Stimulated activated CD4-positive, alpha-beta T cell treated with anti-CD3 and anti-CD28 coated beads, TNF-alpha, amount 100 ng/mL, for 24 hours (primary cell): Measurements from ENCODE around the gene IKZF5.

Source experiments
- DNase-seq, 3 experiments: peaks; one replicate each; pipeline ENCODE4 v3.0.0-alpha.2; 2020; ENCODE audit warnings: low read depth in 3 of 3

Gene IKZF5

GRCh38 chr10:123016228-123016627 lies 7.6 kb upstream of the IKZF5 start:
- DNase-seq: no peak

DNA sequence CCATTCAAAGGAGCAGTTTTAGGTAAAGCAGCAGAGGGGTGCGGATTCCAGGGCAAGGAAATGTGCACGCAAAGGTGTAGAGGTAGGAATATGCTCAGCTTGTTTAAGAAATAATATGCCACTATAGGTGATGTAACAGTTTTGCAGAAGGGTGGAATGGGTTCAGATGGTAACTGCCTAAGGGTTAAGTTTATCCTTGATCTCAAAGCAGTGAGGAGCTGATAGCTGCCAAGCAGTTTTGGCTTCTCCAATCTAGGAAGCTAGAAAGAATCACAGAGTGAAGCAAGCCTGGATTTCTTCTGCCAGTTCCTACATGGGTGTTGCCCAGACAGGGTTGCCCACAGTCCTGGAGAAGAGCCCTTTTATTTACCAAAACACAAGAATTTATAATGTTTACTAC lies 6.2 kb upstream of the IKZF5 start:
- no peak for DNase-seq

DNA sequence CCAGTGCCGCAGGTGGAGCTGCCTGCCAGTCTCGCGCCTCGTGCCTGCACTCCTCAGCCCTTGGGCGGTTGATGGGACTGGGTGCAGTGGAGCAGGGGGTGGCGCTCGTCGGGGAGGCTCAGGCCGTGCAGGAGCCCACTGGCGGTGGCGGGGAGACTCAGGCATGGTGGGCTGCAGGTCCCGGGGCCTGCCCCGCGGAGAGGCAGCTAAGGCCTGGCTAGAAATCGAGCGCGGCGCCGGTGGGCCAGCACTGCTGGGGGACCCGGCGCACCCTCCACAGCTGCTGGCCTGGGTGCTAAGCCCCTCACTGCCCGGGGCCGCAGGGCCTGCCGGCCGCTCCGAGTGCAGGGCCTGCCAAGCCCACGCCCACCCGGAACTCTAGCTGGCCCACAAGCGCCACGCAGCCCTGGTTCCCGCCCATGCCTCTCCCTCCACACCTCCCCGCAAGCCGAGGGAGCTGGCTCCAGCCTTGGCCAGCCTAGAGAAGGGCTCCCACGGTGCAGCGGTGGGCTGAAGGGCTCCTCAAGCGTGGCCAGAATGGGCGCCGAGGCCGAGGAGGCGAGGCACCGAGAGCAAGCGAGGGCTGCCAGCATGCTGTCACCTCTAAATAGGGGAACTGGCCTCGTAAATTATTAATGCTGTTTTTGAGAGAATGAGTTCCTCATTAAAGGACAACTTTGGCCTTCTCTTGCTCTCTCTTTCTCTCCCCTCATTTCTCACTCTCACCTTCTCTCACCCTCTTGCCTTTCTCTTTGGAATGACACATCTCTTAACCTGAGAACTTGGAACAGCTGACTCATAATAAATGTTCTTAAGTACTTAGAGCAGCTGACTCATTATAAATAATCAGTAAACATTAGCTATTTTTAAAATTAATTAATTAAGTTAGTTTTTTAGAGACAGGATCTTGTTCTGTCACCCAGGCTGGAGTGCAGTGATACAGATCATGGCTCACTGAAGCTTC lies 5.1 kb upstream of the IKZF5 start:
- DNase-seq: no peak

- no peak for DNase-seq
These were observed 3.4 kb upstream of the IKZF5 start for GRCh38 chr10:123011987-123012386.

GRCh38 chr10:123009105-123009820 lies 668 bp upstream of the IKZF5 start:
- no peak for DNase-seq

DNA sequence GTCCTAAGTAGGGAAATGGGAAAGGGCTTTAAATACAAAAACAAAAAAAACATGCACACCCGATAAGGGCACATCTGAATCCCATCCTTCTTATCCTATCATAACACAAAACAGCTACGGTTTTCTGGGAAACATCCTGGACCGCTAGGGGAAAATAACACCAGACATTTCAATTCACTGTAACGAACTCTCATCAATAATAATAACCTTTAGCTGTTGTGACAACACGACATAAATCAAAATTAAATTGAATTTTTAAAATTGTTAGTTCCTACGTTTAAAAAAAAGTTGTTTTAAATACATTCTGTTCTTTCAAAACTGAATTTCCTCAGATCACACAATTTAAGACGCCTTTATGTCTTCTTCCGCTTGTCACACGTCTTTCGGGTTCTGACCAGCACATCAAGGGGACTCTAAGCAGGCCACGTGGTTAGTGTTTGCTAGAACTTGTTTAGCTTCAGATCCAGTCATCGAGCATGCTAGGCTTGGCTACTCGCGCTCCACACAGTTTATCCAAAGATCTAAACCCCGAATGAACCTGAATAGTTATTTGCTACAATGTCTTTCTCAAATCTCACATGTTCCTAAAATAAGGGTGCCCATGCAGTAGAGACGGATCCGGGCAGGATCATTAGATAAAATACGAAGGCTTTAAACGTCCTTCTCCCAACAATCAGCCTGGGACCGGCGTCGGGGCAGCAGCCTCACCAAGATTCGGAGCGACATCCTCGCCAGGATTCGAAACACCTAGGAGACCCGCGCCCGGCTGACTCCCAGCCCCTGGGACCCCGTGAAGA lies 839 bp downstream of the IKZF5 start:
- peak in 2 of 3 experiments; percentile 11 to 20 for DNase-seq

- DNase-seq: no peak
These were observed 4.3 kb downstream of the IKZF5 start for GRCh38 chr10:123004298-123004697.

DNA sequence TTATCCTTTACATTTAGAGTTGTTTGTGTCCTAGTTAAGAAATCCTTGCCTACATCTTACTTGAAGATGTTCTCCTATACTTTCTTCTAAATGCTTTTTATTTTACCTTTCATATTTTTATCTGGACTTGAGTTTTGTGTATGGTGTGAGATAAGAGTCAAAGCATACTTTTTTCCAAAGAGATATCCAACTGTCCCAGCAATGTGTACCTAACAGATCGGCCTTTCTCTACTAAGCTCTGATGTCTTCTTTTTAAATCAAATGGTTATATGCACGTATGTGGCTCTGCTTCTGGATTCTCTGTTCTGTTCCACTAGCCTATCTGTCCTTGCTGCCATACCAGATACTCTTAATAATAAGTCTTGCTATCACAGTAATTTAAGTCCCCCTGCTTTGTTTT lies 7.2 kb downstream of the IKZF5 start:
- no peak for DNase-seq

DNA sequence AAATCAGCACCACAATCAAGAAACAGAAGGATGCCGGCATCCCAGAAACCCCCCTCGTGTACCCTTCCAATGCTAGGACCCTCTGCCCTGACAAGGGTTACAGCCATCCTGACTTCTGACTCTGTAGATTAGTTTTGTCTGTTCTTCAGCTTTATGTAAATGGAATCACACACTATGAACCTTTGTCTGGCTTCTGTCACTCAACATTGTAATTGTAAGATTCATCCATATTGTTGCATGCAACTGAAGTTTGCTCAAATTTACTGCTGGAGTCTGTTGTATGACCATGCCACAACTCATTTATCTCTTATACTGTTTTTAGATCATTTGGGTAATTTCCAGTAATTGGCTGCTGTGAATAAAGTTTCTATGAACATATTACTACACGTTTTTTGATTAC lies 8.4 kb downstream of the IKZF5 start:
- DNase-seq: no peak

DNA sequence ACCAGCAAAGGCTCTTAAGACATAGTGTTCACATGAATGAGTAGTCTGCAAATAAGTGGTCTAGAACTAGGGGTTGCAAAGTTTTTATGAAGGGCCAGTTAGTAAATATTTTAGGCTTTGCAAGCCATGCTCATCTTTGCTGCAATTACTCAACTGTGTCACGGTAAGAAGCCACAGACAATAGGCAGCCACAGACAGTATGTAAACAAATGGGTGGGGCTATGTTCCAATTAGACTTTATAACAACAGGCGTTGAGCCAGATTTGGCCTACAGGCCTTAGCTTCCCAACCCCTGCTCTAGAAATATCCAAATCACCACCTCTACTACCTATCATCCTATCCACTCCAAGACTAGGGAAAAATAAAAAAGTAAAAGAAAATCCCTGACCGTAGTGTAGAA lies 9.2 kb downstream of the IKZF5 start:
- no peak for DNase-seq

DNA sequence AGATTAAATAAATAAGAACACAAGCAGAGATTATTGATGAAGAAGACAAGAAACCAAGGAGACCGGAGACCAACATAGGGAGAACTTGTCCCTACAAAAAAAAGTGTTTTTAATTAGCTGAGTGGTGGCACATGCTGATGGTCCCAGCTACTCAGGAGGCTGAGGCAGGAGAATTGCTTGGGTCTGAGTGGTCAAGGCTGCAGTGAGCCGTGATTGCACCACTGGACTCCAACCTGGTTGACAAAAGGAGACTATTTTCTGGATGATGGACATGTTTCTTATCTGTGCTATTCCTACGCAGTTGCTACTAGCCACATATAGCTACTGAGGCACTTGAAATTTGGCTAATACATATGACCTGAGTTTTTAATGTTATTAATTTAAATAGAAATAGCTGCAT lies 9.7 kb downstream of the IKZF5 start:
- DNase-seq: no peak

GRCh38 chr10:122998360-122998917 lies 10.2 kb downstream of the IKZF5 start:
- DNase-seq: no peak

- no peak for DNase-seq
These were observed 10.7 kb downstream of the IKZF5 start for GRCh38 chr10:122997864-122998263.

DNA sequence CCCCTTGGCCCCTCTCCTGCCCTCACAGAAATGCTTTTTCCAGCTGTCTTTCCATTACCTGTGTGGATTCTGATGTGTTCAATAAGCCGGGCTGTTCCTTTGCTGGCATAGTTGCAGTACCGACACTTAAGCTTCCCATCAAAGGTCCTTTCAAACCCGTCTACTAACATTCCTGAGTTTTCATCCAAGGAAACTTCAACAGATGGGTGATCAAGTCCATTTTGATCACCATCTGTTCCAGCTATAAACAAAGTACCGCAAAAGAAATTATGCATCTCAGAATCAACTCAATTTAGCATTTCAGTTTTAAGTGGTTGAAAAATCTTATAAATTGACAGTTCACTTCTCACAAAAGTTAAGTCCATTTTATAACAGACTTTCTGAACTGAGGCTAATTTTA lies 12.7 kb downstream of the IKZF5 start:
- no peak for DNase-seq

DNA sequence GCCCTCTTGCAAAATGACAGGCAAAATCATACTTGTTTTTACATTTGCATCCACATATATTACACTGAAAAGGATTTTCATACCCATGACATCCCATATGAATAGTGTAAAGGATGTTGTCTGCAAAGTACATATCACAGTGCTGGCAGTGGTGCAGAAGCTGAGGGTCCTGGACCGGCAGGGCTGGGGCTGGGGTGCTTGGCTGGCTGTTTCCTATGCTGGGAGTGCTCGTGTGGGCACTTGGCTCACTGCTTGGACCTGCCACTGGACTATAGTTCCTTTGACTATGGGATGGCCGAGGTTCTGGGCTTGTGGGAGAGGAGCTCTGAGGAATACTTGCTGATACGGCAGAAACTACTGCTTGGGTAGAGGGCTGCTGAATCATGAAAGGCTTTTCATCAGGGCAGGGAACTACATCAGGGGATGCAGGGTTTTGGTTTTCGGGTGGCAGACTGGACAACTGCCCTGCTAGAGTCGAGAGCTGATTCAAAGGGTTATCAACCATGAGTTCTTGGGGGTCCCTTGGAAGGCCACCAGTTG lies 14.7 kb downstream of the IKZF5 start:
- no peak for DNase-seq

GRCh38 chr10:122992031-122992585 lies 16.5 kb downstream of the IKZF5 start:
- no peak for DNase-seq

DNA sequence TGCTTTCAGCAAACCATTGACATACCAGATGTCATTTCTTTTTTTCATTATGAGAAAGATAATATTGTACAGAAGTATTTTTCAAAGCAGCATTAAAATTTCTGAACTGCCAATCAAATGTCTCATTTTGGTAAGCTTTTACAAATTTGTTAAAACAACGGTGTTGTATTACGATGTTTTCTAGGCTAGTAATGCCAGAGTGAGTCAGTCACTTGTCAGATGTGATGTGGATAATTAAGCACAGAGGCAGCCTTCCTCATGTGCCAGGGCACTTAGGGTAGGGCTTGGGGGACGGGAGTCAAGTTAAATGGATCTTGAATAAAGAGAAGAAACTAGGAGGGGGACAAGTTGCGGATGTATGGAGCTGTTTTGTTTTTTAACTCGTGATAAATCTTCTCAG lies 18.3 kb downstream of the IKZF5 start:
- no peak for DNase-seq

DNA sequence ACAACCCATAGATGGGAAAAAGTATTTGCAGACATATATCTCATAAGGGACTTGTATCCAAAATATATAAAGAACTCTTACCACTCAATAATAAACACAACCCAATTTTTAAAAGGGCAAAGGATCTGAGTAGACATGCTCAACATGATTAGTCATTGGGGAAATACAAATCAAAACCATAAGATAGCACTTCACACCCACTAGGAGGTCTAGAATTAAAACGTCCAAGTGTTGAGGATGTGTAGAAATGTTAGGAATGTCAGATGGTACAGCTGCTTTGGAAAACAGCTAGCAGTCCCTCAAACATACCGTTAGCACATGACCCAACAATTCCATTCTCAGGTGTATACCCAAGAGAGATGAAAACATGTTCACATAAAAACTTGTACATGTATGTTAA lies 20.1 kb downstream of the IKZF5 start:
- DNase-seq: no peak

DNA sequence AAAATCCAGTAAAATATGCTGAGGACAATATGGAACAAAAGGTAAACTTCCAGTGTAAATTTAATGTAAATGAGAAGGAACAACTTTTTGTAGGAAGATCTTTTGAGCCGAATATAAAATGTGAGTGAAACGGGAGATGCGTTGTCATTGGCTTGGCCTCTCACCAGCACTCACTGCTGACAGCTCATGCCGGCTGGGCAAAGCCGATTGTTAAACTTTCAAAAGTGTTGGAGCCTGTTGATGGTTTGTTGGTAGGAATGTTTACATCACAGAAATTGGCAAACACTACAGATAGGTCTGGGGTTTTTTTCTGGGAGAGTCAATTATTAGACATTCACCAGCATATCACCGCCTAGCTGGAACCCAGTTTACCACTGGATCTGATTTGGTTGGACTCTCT lies 22.3 kb downstream of the IKZF5 start:
- no peak for DNase-seq

GRCh38 chr10:122984708-122985107 lies 23.9 kb downstream of the IKZF5 start:
- DNase-seq: no peak

DNA sequence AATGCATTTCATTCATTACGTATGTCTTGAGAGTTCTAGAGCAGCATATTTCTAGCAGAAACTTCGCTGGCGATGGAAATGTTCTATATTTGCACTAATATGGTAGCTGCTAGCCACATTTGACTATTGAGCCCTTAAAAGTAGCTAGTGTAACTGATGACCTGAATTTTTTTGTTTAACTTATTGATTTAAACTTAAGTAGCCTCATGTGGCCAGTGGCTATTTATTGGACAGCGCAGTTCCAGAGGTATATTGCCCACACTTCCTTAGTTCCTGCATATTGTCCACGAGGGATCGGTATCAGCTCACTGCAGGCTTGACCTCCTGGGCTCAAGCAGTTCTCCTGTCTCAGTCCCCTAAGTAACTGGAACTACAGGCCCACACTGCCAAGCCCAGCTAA lies 24.7 kb downstream of the IKZF5 start:
- DNase-seq: no peak
